A673 (cell line): ENCODE data around the gene GALNT10. TPM values are rescaled to one million over a fixed set of nuclear protein-coding genes. Genes with fewer than 3 reads are reported as not detected.

Source experiments
- BruUV-seq: library from RNA; stranded (reverse); fragments of 400-500 nt; replicated peaks from 2 replicates; lab custom pipeline; 2021; lab: Mats Ljungman, UMichigan
- CTCF ChIA-PET: fragments of 300-600 bp; sonication (Branson Sonifier 250); formaldehyde crosslinking; loops from one replicate; lab custom pipeline; 2022; ENCODE audit warnings: antibody characterized with exemption; lab: Charles Lee
- POLR2A ChIA-PET: fragments of 300-600 bp; sonication (Branson Sonifier 250); formaldehyde crosslinking; loops from one replicate; lab custom pipeline; 2022; ENCODE audit warnings: antibody characterized with exemption; ENCODE audit not compliant: low non-redundant PET; lab: Charles Lee
- DNase-seq: peaks from one replicate; pipeline ENCODE4 v3.0.0-alpha.2; 2015; ENCODE audit warnings: low spot score
- H3K27ac ChIP-seq: fragments of 200-600 bp; sonication (generic); 2 replicates; pipeline ENCODE4 v1.5.1; 2016; ENCODE audit warnings: mixed run types, low read depth, mild to moderate bottlenecking, mixed read lengths, antibody characterized with exemption, low read length; ENCODE audit not compliant: poor library complexity, severe bottlenecking
- H3K27me3 ChIP-seq: fragments of 200-600 bp; sonication (generic); replicated peaks from 2 replicates; pipeline ENCODE4 v1.6.1; 2017; ENCODE audit warnings: mixed run types, low read depth, mild to moderate bottlenecking, mixed read lengths, antibody characterized with exemption, low read length; ENCODE audit not compliant: insufficient read depth, poor library complexity
- H3K36me3 ChIP-seq: fragments of 200-600 bp; sonication (generic); 2 replicates; pipeline ENCODE4 v1.6.1; 2016; ENCODE audit warnings: mixed run types, mild to moderate bottlenecking, mixed read lengths, antibody characterized with exemption, low read length; ENCODE audit not compliant: insufficient read depth, poor library complexity, severe bottlenecking
- H3K4me1 ChIP-seq: fragments of 200-600 bp; sonication (generic); 2 replicates; pipeline ENCODE4 v1.6.1; 2017; ENCODE audit warnings: mixed run types, mild to moderate bottlenecking, mixed read lengths, antibody characterized with exemption, low read length; ENCODE audit not compliant: insufficient read depth, poor library complexity, severe bottlenecking
- H3K4me3 ChIP-seq: fragments of 200-600 bp; sonication (generic); 2 replicates; pipeline ENCODE4 v1.5.1; 2016; ENCODE audit warnings: low read depth, mixed run types, mild to moderate bottlenecking, mixed read lengths, low read length; ENCODE audit not compliant: poor library complexity, severe bottlenecking
- H3K9me3 ChIP-seq: fragments of 200-600 bp; sonication (generic); 2 replicates; pipeline ENCODE4 v1.6.1; 2016; ENCODE audit warnings: mixed run types, low read depth, mild to moderate bottlenecking, mixed read lengths, antibody characterized with exemption, low read length; ENCODE audit not compliant: poor library complexity, severe bottlenecking
- EZH2 ChIP-seq: fragments of 200-600 bp; sonication (generic); IDR thresholded peaks from 2 replicates; pipeline ENCODE4 v1.6.1; 2017; ENCODE audit warnings: borderline replicate concordance, low read depth, mild to moderate bottlenecking, mixed read lengths, antibody characterized with exemption, low read length; ENCODE audit not compliant: poor library complexity, severe bottlenecking
- intact Hi-C: fragments of 100-400 bp; cut with micrococcal nuclease; formaldehyde crosslinking; loops from one replicate; pipeline ENCODE4 v1.10.0; 2022; ENCODE audit not compliant: unreplicated experiment
- total RNA-seq: library from RNA; stranded (reverse); gene quantifications from 2 replicates; pipeline ENCODE4 v1.2.3, GENCODE V29; 2021
- TF ChIP-seq, protein P1 (sequence below): fragments of 300-800, 200-600 bp; sonication (generic); conservative IDR thresholded peaks from 2 replicates; pipeline ENCODE4 v1.5.1; 2017; ENCODE audit warnings: low read depth, mild to moderate bottlenecking, antibody characterized with exemption, low read length, moderate library complexity, mixed read lengths

GALNT10 gene
- total RNA-seq, 1 experiment from 2014 or later, result 17.9 TPM

DNA sequence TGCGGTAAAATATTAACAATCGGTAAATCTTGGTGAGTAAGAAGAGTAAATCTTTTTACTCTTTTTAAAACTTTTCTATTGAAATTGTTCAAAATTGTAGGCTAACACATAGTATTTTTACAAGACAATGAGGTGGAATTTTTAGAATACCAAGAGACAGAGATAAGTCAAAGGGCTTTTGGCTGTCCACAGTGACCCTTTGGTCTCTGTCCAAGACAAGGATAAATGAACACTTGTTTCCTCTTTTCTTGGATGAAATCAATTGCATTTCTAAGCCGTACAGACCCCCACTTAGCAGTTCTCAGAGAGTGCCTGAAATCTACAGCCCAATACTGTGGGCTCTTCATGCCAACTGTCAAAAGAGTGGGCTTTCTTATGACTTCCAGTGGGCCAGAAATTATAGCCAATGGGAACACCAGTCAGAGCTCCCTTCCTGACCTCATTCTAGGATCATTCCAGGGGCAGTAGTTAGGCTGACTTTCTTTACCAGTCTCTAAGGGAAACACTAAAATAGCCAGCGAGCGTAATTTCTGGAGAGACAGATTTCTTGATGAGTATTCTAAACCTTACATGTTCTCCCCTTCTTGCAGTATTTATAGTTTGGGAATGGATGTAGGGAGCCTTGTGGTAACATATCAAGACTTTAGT is 74.1 kb downstream of the GALNT10 start:
- POLR2A ChIA-PET, result no interaction called here
- CTCF ChIA-PET, result no interaction called here
- no peak for TF ChIP-seq EZH2
- TF ChIP-seq, protein P1, sequence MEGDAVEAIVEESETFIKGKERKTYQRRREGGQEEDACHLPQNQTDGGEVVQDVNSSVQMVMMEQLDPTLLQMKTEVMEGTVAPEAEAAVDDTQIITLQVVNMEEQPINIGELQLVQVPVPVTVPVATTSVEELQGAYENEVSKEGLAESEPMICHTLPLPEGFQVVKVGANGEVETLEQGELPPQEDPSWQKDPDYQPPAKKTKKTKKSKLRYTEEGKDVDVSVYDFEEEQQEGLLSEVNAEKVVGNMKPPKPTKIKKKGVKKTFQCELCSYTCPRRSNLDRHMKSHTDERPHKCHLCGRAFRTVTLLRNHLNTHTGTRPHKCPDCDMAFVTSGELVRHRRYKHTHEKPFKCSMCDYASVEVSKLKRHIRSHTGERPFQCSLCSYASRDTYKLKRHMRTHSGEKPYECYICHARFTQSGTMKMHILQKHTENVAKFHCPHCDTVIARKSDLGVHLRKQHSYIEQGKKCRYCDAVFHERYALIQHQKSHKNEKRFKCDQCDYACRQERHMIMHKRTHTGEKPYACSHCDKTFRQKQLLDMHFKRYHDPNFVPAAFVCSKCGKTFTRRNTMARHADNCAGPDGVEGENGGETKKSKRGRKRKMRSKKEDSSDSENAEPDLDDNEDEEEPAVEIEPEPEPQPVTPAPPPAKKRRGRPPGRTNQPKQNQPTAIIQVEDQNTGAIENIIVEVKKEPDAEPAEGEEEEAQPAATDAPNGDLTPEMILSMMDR, result no peak
- no TSS peak for BruUV-seq
- peaks cover 5% of the 10 kb centered on the region for H3K27me3 ChIP-seq
- no peak for DNase-seq
- peaks cover 20% of the 10 kb centered on the region for H3K4me1 ChIP-seq
- H3K9me3 ChIP-seq, result no peaks in the 10 kb centered on the region
- H3K27ac ChIP-seq, result no peak overlapping the region
- intact Hi-C loops, result loop anchor here (5.0 kb wide), 2 partner anchors 138 to 187 kb away; no protein-coding TSS in a partner anchor
- no peak overlapping the region for H3K4me3 ChIP-seq
- H3K36me3 ChIP-seq, result no peaks in the 10 kb centered on the region

DNA sequence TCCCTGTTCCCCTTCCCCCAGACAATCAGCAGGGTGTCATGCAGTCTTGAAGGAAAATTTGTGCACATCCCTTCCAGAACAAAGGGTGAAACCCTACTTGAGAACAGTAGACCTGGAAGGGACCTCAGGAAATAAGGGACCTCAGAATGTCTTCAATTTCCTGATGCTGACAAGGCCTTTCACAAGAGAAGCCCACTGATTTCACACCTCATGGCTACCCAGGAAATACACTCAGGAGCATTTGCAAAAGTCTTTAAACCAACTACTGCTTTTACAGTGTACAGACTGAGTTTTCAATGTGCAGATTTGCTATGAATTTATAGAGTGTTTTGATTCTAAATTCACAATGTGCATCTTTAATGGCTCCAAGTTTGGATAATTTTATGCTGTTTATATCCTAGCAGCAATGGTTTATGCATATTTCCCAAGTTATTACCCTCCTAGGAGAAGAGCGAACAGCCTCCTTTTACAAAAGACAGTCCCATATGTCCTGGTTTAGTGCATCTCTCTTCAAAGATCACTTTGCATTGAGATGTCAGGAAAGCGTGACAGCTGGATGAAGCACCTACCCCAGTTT is 74.8 kb downstream of the GALNT10 start:
- Histone ChIP-seq H3K27ac (no peak overlapping the region), H3K9me3 (no peaks in the 10 kb centered on the region), H3K36me3 (no peaks in the 10 kb centered on the region), H3K4me3 (no peak overlapping the region), H3K4me1 (peaks cover 14% of the 10 kb centered on the region), H3K27me3 (peaks cover 5% of the 10 kb centered on the region)
- BruUV-seq, result no TSS peak
- ChIA-PET CTCF (no interaction called here), POLR2A (no interaction called here)
- no peak for TF ChIP-seq EZH2
- TF ChIP-seq, protein P1, result no peak
- intact Hi-C loops, result no loop called here
- no peak for DNase-seq

DNA sequence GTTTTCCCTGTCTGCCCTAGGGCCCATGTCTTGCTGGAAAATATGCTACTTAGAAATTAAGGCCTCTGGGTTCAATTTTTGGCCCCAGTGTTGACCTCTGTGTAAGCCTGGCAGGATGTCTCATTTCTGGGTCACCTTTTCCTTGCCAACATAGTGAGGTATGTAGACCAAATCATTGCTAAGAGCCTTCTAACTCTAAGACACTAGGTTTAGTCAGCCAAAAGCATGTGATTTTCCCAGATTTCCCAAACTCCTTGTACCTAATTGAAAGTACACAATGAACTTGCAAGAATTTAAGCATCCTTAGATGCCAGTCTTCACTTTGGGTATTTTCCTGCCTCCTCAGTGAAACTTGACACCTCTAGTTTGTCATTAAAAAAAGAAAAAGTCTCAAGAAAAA is 77.0 kb downstream of the GALNT10 start:
- TF ChIP-seq, protein P1, result no peak
- no peak for TF ChIP-seq EZH2
- Histone ChIP-seq H3K4me3 (no peak overlapping the region), H3K27me3 (peaks cover 5% of the 10 kb centered on the region), H3K36me3 (no peaks in the 10 kb centered on the region), H3K9me3 (no peaks in the 10 kb centered on the region), H3K4me1 (peaks cover 4% of the 10 kb centered on the region), H3K27ac (no peak overlapping the region)
- POLR2A ChIA-PET, result no interaction called here
- intact Hi-C loops, result no loop called here
- CTCF ChIA-PET, result no interaction called here
- no peak for DNase-seq
- BruUV-seq, result no TSS peak
